NCI-H1694 (cell line): ENCODE measurements around the gene ARRDC1.
"Not testable (repeated sequence)": the region's sequence is repeated elsewhere in the genome, so short reads cannot be mapped to it uniquely, and the experiment has no call there.

Source experiments
- DNase-seq: peaks from one replicate; lab custom pipeline; 2025; lab: John Stamatoyannopoulos, UW

Gene ARRDC1

DNA sequence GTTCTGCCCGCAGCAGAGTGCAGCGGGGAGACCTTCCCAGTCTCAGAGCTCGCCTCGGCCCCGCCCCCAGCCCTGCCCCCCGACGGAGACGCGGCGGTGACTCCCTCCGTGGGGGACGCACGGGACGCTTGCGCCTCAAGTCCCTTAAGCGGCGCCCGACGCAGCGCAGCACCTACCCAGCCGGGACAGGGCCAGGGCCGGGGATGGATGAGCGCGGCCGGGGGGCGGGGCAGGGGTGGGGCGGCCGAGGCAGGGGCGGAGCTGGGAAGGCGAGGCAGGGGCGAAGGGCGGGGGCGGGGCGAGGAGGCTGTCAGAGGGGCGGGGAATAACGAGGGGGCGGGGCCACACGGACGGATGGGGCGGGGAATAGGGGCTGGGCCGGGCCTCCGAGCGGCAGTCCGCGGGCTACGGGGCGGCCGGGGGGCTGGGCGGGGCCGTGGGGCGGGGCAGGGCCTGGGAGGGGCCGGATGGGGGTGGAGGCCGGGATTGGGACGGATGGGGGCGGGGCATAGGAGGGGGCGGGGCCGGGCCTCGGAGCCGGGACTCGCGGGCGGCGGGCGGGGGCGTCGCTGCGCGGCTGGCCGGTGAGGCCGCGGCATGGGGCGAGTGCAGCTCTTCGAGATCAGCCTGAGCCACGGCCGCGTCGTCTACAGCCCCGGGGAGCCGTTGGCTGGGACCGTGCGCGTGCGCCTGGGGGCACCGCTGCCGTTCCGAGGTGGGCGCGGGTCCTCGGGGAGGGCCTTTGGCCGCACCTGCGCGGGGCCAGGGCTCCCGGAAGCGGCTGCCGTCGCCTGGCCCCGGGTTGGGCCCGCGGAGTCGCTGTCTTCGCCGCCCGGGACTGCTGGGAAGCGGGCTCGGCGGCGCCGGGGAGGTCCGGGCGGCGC, at the start of gene ARRDC1:
TSS of gene ARRDC1 (plus strand) at position 566 of the 884 bp plus-strand sequence. CDS start at position 598, 32 bp downstream.
- peak; percentile 68 for DNase-seq

GRCh38 chr9:137556069-137556838, 49.2 kb upstream of the ARRDC1 start:
- DNase-seq = no peak

DNA sequence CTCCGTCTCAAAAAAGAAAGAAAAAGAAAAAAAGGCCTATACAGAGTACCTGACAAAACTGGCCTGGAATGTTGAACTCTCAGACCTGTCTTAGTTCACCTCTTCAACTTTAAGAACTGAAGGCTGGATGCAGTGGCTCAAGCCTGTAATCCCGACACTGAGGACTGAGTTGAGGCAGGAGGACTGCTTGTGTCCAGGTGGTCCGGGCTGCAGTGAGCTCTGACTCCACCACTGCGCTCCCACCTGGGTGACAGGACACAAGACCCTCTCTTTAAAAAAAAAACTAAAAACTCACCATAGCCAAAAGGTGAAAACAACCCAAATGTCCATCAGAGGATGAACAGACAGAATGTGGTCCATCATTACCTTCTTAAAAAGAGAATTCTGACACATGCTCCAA, 47.4 kb upstream of the ARRDC1 start:
- no peak for DNase-seq

GRCh38 chr9:137564134-137564533, 41.4 kb upstream of the ARRDC1 start:
- DNase-seq = no peak

- DNase-seq = no peak
Observed at GRCh38 chr9:137564817-137565411, 40.6 kb upstream of the ARRDC1 start.

GRCh38 chr9:137568445-137568844, 37.0 kb upstream of the ARRDC1 start:
- DNase-seq = not testable (repeated sequence)

DNA sequence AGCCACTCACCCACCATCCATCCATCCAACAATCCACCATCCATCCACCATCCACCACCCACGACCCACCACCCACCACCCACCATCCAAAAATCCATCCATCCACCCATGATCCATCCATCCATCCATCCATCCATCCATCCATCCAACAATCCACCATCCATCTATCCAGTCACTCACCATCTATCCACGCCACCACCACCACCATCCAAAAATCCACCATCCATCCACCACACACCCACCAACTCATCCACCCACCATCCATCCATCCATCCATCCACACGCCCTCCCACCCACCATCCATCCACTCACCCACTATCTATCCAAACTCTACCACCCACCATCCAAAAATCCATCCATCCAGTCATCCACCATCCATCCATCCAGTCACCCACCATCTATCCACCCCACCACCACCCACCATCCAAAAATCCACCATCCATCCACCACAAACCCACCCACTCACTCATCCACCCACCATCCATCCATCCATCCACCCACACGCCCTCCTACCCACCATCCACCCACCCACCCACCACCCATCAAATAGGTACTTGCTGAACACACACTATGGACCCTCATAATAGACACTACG, 35.8 kb upstream of the ARRDC1 start:
- no peak for DNase-seq

GRCh38 chr9:137570566-137570965, 34.9 kb upstream of the ARRDC1 start:
- no peak for DNase-seq

DNA sequence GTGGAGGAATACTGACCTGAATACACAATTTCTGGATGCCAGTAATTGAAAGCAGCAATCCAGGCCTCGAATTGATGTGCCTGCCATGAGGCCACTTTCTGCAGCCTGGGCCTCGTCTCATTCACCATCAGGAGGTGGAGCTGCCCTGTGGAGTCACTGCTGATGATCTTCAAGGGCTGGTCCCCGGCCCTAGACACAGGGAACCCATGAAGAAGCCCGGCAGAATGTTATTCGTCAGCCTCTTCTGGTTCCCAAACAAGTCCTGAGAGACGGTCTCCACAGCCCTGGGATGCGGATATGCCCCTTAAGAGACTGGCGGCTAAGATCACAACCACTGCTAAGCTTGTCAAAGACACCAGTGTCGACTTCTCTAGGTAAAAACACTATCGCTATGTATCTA, 31.3 kb upstream of the ARRDC1 start:
- no peak for DNase-seq

DNA sequence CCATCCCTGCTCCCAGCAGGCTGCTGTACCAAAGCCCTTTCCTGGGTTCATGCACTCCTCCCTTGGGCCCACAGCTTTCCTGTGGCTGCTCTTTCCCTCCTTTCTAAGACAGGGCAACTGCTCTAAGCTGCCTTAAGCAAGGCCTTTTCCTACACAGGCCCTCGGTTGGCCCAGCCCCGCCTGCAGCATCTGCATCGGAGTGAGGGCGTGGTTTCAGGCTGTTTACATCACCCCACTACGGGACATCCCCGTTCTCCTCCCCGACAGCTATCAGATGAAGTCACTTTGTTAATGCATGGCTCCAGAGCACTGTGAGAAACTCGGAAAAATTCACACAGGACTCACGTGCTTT, 30.1 kb upstream of the ARRDC1 start:
- no peak for DNase-seq

GRCh38 chr9:137575716-137576411, 29.6 kb upstream of the ARRDC1 start:
- no peak for DNase-seq

- DNase-seq = peak; percentile 79
Observed at GRCh38 chr9:137578518-137579258, 26.8 kb upstream of the ARRDC1 start, which contains the start of gene DPH7. Gene DPH7, minus strand, starts transcription at chr9:137578925. Its CDS starts 148 bp downstream, at chr9:137578777.

- DNase-seq = no peak
Observed at GRCh38 chr9:137579259-137579604, 26.3 kb upstream of the ARRDC1 start.

- DNase-seq = no peak
Observed at GRCh38 chr9:137580209-137580953, 25.1 kb upstream of the ARRDC1 start.

DNA sequence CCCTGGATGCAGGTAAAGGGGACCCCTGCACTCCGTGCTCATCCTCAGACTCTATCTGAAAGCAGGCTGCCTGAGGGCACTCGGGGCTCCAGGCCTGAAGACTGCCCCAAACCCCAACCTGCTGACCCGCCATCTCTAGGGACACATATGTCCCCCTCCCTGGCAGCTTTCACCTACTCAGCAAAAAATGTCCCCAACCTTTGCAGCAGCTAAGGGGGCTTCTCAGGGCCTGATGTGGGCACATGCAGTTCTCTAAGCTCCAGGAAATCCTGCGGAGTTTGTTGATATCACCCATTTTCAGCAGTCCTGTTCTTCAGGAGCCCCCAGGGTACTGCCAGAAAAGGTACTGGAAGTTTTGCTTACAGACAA, 24.5 kb upstream of the ARRDC1 start:
- DNase-seq = no peak

DNA sequence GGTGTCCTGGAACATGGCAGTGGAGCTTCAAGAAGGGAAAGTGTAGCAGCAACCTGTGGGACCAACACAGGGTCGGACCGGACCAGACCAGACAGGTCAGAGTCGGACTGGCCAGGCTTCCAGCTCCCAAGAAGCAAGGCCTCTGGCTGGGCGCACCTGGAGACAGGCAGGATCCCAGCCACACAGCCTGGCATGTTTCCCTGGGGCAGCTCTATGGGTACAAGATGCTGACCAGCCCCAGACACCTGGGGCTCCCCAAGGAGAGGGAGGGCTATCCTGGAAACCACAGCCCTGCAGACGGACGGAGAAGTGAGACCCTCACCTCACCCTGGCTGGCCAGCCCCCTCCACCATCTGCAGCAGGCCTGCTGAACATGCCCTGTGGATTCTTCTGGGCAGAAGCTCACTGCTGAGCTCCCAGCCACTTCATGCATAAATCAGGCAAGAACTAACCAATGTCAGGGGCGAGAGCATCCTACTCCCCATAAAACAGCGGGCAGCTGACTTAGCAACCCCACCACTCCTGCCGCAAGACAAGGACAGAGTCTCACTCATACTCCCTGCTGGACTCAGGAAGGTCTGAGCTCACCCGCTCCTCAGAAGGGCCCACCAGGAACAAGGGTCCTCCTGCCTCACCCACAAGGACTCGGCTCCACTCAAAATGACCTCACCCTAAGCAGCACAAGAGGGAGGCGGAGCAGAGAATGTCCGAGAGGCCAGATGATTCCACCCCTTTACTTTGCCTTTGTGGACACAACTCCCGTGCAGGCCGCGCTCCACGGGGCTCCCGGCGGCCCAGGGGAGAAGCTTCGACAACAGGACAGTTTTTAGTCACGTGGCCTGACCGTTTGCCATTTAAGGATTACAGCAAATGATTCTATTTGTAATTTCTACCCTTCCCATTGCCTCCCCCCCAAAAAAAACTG, 23.9 kb upstream of the ARRDC1 start:
- DNase-seq = no peak

DNA sequence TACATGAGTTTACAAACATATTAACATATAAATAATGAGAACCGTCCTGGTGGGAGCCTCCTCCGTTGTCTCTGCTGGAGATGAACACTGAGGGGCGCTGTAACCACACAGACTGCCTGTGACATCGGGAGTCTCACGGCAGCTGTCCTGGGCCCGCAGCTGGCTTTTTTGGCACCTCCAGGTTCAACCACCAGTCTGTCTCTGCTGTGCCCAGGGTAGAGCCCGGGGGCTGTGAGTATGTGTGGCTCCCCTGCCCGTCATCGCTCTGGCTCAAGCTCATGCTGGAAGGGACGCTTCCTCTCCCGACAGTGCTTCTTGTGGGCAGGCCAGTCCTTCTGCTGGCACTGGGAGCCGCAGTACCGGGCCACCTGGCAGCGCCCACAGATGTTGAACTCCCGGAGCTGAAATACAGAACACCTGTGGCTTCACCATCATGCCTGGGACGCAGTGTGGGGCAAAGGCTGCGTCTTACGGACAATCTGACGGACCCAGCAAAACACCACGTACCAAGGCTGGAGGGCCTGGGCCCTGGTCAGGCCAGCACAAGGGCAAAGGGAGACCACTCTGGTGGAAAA, 23.1 kb upstream of the ARRDC1 start:
- DNase-seq = peak; percentile 35

GRCh38 chr9:137583347-137583746, 22.1 kb upstream of the ARRDC1 start:
- no peak for DNase-seq

DNA sequence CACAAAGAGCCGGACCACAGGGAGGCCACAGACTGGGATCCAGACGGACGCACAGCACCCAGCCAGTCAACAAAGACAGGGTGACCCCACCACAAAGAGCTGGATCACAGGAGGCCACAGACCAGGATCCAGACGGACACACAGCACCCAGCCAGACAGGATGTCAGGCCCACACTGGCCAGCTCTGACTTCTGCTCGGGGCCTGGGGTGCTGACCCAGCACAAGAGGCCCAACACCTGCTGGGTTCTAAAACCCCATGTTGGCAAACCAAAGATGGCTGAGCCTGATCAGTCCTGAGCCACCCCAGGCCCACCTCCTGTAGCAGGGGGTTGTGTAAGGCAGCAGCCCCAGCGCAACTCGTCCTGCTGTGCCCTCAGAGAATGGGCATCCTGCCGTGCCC, 21.5 kb upstream of the ARRDC1 start:
- DNase-seq = no peak
